GM12873 (cell line): ENCODE measurements around the gene ZNF462.

ENCODE experiments used
- CTCF ChIP-seq: IDR thresholded peaks from 2 replicates; pipeline ENCODE4 v1.5.1; 2012; ENCODE audit warnings: low read depth, mild to moderate bottlenecking, moderate library complexity, low read length, control low read depth; ENCODE audit not compliant: insufficient read depth; ENCODE audit errors: missing control alignments

ZNF462 gene

GRCh38 chr9:106930477-106930876, 67.5 kb downstream of the ZNF462 start:
- no peak for TF ChIP-seq CTCF

GRCh38 chr9:106931466-106931865, 68.5 kb downstream of the ZNF462 start:
- no peak for TF ChIP-seq CTCF

GRCh38 chr9:106932178-106932577, 69.2 kb downstream of the ZNF462 start:
- no peak for TF ChIP-seq CTCF

DNA sequence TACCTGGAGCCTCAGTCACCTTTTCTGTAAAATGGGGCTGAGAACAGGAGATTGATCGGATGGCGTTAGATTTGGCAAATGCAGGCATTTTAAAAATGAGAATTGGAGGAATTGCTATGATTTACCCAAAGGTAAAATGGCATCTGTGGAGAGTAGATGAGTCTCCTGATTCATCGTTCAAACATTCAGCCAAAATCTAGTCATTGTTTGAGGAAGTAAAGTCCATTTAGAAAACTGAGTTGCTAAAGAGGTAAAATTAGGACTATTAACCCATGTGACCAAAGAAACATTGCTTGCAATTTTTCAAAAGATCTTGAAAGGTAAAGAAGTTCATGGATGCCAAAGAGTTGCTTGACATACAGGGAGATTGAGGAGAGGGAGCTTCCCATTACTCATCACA, 69.7 kb downstream of the ZNF462 start:
- TF ChIP-seq CTCF, result no peak

DNA sequence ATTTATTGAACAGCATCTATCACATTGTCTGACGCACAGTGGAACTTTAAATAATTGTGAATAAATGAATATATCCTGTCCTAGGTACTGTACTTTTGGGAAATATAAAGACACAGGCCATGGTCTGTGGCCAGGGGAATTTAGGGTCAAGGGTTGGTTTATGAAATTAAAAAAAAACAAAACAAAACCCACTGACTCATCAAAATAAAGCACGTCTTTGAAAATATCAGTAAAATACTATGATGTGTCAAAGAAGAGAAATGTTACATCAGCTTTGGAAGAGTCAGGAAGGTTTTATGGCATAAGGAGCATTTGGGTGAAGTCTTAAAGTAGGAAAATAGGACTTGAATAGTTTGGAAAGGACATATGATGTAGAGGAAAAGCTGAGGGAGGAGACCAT, 70.5 kb downstream of the ZNF462 start:
- TF ChIP-seq CTCF, result no peak

DNA sequence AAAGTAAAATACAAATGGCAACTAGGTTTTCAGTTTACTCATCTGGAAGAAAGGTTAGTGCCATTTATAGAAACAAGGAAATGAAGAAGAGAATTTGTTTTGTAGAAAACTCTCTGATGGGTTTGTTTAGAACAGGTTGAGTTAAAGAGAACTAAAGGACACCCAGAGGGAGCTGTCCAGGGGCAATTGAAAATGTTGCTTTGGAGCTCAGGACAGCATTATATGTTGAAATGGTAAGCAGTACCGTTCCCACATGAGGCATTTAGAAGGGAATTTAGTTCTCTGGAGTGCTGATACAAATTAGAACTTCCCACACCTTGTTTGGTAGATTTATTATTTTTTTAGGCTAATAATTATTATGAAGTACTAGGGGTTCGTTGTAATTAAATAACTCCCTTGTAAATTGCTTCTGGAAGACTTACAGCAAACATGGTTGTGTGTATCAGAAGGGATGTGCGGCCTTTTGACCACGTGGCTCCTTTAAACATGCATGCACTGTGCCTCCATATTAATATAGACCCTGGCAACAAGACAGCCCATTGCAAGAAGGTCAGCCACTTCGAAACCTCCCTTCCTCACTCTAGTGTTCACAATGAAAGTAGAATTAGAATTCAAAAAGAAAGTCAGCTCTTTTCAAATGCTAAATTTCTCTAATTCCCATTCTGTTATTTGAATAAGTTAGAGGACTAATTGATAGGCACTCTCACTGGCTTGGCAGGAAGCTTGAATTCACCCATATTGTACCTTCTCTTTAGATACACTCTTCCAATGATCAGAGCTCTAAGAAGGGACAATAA, 71.7 kb downstream of the ZNF462 start:
- no peak for TF ChIP-seq CTCF

DNA sequence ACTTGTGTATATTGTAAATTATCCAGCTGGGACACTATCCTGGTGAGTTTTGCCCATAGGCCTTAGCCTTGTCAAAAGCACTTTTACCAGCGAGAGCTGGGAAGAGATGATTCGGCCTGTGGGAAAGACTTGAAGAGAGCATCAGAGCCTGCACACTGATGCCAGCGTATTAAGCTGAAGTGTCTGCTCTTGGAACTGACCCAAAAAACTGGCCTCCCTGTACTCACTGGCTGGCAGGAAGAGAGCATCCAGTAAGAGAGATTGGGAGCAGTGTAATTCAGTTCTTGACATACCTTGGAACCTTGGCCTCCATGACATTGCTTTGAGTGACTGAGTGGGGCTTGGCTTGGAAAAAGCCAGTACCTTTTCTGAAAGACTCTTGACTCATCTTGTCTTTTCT, 73.7 kb downstream of the ZNF462 start:
- no peak for TF ChIP-seq CTCF
